Measurements from ENCODE around the gene CXXC5.

CXXC5 gene

GRCh38 chr5:139683295-139684271 lies 35.4 kb downstream of the CXXC5 start:
- no peak for DNase-seq

GRCh38 chr5:139684350-139684880 lies 36.3 kb downstream of the CXXC5 start:
- DNase-seq: no peak

- no peak for DNase-seq
Measured at GRCh38 chr5:139684881-139685749, 37.0 kb downstream of the CXXC5 start.

DNA sequence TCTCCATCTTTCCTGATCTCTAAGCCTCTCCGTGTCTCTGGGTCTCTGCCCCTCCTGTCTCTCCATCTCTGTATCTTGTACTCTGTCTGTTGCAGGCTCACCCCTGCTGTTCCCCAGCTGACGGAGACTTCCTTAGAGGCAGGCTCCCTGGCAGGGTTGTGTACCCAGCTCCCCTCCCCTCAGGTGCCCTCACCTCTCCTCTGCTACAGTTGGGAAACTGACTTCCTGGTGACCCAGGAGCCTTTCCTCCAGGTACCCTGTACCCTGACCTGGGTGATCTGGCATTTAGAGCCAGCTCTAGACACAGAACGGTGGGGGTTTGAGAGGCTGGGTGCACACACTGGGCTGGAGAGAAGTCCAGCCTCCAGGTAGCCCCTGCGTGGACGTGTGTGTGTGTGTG lies 37.7 kb downstream of the CXXC5 start:
- no peak for DNase-seq

DNA sequence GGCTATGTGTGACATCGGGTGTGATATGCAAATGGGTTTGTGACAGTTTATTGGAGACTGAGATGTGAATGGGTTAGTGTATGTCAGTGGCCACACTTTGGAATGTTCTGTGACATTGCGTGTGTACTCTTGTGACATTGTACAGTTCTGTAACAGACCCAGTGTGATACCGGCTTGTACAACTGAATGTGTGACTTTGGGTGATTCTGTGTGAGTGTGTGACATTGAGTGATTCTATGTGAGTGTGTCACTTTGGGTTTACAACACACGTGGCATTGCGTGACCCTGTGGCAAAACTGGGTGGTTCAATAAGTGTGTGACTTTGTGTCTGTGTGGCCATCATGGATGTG lies 38.2 kb downstream of the CXXC5 start:
- no peak for DNase-seq

DNA sequence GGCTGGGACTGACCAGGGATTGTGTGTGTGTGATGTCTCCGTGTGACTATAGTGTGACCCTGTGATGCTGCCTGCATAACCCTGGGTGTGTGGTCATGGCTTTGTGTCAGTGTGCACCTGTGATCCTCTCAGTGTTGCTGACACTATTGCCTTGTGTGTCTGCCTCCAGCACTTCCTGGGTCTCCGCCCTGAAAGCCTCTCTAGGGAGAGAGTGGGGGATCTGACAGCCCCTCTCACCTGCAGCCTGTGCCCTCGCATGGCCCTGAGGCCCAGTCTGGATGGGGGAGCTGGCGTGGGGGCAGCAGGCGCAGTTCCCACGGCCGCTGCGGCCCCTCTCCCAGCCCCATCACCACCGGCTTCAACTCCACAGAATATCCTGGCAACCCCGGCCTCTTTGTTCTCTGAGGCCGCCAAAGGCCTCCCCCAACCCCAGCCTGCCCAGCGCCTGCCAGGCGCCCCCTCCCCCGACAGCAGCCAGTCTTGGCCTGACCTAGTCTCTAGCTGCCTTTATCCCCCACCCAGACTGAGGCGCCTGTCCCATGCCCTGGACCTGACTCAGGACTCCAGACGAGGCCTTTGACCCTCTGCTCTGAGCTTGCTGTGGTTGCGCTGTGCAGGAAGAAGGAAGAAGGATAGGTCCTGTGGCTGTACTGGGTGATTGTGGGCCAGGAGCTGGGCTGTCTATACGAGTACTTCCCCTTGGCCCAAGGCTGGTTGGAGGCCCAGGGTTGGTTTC lies 38.7 kb downstream of the CXXC5 start:
- no peak for DNase-seq

GRCh38 chr5:139687656-139688055 lies 39.5 kb downstream of the CXXC5 start:
- no peak for DNase-seq

- DNase-seq: no peak
Measured at GRCh38 chr5:139688088-139688702, 40.0 kb downstream of the CXXC5 start.

- no peak for DNase-seq
Measured at GRCh38 chr5:139688751-139689372, 40.7 kb downstream of the CXXC5 start.

GRCh38 chr5:139689631-139690063 lies 41.5 kb downstream of the CXXC5 start:
- DNase-seq: no peak

GRCh38 chr5:139690064-139690802 lies 42.1 kb downstream of the CXXC5 start:
- DNase-seq: no peak

DNA sequence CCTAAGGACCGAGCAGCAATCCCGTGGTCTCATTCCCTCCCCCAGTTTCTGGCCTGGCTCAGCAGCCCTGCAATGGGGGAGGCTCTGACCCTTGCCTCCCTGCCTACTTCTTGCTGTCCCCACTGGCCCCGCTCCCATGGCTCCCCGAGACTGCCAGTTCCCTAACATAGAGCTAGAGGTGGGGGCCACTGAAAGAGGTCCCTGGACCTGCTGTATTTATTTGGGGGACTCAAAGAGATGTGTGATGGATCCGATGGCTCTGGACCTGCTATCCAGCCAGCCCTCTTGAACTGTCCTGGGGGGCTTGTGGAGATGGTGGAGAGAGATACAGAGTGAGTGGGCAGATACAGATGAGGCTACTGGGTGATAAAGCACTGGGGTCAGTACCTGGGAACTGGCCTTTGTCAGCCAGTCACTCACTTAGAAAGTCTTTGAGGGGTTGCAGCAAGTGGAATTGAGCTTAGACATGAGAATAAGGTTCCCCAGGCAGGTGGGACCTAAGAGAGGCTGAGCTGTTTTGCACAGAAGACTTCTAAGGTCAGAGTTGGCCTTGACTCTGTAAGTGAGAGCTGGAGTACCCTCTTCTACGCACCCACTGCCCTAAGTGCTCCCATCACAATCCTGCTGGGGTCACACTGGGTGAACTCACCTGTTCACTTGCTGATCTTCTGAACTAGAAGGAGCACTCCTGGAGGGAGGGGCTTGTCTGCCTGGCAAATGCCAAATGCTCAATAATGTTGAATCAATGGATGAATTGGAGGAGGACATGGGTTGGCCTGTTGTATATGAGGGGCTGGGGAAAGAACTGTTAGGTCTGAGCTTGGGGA lies 42.9 kb downstream of the CXXC5 start:
- no peak for DNase-seq

- no peak for DNase-seq
Measured at GRCh38 chr5:139692148-139692547, 44.0 kb downstream of the CXXC5 start.

- DNase-seq: no peak
Measured at GRCh38 chr5:139692679-139693308, 44.6 kb downstream of the CXXC5 start.

- DNase-seq: no peak
Measured at GRCh38 chr5:139693676-139694364, 45.7 kb downstream of the CXXC5 start.

DNA sequence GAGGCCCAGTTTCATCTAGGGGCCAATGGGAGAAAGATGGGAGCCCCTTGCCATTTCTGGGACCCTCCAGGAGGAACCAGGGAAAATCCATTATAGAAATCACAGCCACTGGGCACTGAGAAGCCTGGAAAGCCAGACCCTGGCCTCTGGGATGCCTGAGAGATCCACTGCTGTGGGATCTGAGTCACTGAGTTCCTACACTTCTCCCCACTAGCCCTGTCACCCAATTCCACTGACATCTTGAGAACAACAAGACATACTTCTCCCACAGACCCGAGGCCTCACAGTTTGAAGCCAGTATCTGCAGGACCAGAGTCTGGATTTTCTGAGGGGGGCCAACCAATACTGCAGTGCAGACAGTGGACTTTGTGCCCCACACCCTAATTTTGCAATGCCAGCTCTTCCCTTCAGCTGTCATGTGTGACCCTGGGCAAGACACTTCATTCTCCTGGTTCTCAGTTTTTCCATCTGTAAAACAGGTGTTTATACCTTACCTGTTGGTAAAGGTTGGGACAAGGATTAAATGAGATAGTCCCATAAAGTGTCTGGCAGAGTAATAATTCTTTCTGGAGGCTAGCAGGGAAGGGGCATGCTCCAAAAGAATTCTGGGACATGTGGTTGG lies 46.5 kb downstream of the CXXC5 start:
- DNase-seq: no peak

DNA sequence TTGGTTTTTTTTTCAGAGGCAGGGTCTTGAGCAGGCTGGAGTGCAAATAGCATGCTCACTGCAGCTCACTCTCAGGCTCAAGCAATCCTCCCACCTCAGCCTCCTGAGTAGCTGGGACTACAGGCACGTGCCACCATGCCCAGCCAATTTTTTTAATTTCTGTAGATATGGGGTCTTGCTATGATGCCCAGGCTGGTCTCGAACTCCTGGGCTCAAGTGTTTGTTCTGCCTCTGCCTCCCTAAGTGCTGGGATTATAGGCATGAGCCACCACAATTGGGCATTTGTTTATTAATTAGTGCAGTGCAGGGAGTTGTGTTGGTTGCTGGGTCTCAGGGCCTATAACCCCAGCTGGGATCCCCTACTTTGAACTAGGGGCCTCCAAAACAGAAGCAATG lies 47.0 kb downstream of the CXXC5 start:
- no peak for DNase-seq

DNA sequence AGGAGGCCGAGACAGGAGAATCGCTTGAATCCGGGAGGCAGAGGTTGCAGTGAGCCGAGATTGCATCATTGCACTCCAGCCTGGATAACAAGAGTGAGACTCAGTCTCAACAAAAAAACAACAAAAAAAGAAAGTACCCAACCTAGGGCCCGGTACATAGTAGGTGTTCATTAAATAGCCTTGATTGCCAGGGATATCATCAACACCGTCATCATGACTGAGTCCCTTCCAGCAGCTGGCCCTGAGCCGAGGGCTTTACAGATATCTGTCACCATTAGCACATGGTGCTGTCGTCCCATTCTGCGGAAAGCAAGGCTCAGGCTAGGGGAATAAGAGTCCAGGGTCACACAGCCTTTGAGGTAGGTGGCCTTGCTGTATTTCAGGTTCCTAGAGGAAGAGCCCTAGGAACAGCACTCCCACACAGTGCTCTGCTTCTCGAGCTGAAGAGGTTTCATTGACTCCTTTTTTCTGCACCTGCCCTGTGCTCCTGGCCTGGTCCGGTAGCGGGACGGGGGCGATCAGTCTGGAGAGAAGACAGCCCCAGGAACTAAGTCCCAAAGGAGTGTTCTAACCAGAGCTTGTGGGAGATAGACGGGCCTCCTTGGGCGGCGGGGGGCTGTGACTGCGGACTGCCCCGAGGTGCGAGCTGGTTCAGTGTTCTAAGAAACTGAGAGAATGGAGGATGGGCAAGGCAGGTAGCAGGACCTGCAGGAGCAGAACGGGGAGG lies 48.2 kb downstream of the CXXC5 start:
- no peak for DNase-seq
